Spinal cord (tissue), 10 donors: ENCODE data around the gene CSGALNACT2. TPM values are rescaled to one million over a fixed set of nuclear protein-coding genes. Genes with fewer than 3 reads are reported as not detected.
"Not testable (repeated sequence)": the region's sequence is repeated elsewhere in the genome, so short reads cannot be mapped to it uniquely, and the experiment has no call there.

Source experiments
- DNase-seq, 6 donors: peaks; one replicate each; pipeline versions ENCODE4 v3.0.0 to v3.0.0-alpha.2; 2013 to 2015; ENCODE audit warnings: low spot score in 6 of 6, low read depth in 4 of 6
- H3K27ac ChIP-seq: one replicate; pipeline ENCODE4 v1.5.1; 2013; ENCODE audit warnings: low read depth, low read length, control low read depth
- H3K27me3 ChIP-seq: one replicate; pipeline ENCODE4 v1.6.1; 2013; ENCODE audit warnings: low read length; ENCODE audit not compliant: control insufficient read depth, insufficient read depth
- H3K36me3 ChIP-seq: one replicate; pipeline ENCODE4 v1.6.1; 2013; ENCODE audit warnings: low read length; ENCODE audit not compliant: control insufficient read depth, insufficient read depth
- H3K4me1 ChIP-seq: one replicate; pipeline ENCODE4 v1.6.1; 2013; ENCODE audit warnings: low read length; ENCODE audit not compliant: control insufficient read depth, insufficient read depth
- H3K4me3 ChIP-seq: one replicate; pipeline ENCODE4 v1.5.1; 2013; ENCODE audit warnings: low read depth, low read length, control low read depth
- H3K9me3 ChIP-seq: one replicate; pipeline ENCODE4 v1.6.1; 2013; ENCODE audit warnings: low read length; ENCODE audit not compliant: control insufficient read depth, insufficient read depth
- WGBS: methylation state at CpG from one replicate; pipeline ENCODE4 v1.1.5; 2013; ENCODE audit warnings: missing lambda C conversion rate; ENCODE audit not compliant: insufficient coverage; 5-methylcytosine and 5-hydroxymethylcytosine counted together
- long read RNA-seq, 4 donors: transcript quantifications; one replicate each; lab custom pipeline, GENCODE V29; 2026
- polyA plus RNA-seq, 2 donors: library from polyadenylated mRNA; unstranded; fragments of 120-200 nt; gene quantifications; one replicate each; pipeline ENCODE4 v1.2.1, GENCODE V29; 2013; ENCODE audit not compliant: insufficient read length in 2 of 2
- total RNA-seq, 2 donors: library from RNA; depleted of rRNA in 1 of 2; stranded (reverse); fragments of 120-200 nt in 1 of 2; fragments of >200 nt in 1 of 2; gene quantifications; one replicate each; pipeline versions ENCODE4 v1.2.3 to v1.2.4, GENCODE V29; 2013 to 2014
- donor health status: healthy.

CSGALNACT2 gene, protein sequence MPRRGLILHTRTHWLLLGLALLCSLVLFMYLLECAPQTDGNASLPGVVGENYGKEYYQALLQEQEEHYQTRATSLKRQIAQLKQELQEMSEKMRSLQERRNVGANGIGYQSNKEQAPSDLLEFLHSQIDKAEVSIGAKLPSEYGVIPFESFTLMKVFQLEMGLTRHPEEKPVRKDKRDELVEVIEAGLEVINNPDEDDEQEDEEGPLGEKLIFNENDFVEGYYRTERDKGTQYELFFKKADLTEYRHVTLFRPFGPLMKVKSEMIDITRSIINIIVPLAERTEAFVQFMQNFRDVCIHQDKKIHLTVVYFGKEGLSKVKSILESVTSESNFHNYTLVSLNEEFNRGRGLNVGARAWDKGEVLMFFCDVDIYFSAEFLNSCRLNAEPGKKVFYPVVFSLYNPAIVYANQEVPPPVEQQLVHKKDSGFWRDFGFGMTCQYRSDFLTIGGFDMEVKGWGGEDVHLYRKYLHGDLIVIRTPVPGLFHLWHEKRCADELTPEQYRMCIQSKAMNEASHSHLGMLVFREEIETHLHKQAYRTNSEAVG
- 10 to 100 TPM; 14.6 to 28.8 TPM for total RNA-seq
- polyA plus RNA-seq = 10 to 100 TPM; 18.5 to 20.1 TPM
- long read RNA-seq, donor 1, partial matches to known transcripts = 0 of 4 reads
- long read RNA-seq, donor 1, other reads (novel, unspliced or antisense) = 0 of 4 reads
- long read RNA-seq, donor 2 = 0 reads
- long read RNA-seq, donor 3, partial matches to known transcripts = 0 of 4 reads
- long read RNA-seq, donor 3, other reads (novel, unspliced or antisense) = 0 of 4 reads
- long read RNA-seq, donor 4, partial matches to known transcripts = 34 of 34 reads
- long read RNA-seq, donor 4, other reads (novel, unspliced or antisense) = 0 of 34 reads

- no peaks in the 10 kb centered on the region for H3K9me3 ChIP-seq
- no peaks in the 10 kb centered on the region for H3K36me3 ChIP-seq
- peak within 1 kb of the TSS; percentile 94 for H3K27ac ChIP-seq
- H3K4me1 ChIP-seq = peaks cover 12% of the 10 kb centered on the region
- peak within 1 kb of the TSS; percentile 64 for H3K4me3 ChIP-seq
- under 1% methylated on average over 85 of the region's 93 CpGs for WGBS
- peak; percentile 58 to 97 (median 87) for DNase-seq
- no peaks in the 10 kb centered on the region for H3K27me3 ChIP-seq
Observed at GRCh38 chr10:43138021-43138756, at the start of gene CSGALNACT2. CSGALNACT2 (plus strand) TSS chr10:43138445; CDS start chr10:43155150, 16,705 bp downstream.

GRCh38 chr10:43089519-43089918 lies 48.7 kb upstream of the CSGALNACT2 start:
- WGBS = 87% methylated on average over 8 of the region's 10 CpGs
- no peak overlapping the region for H3K27ac ChIP-seq
- no peaks in the 10 kb centered on the region for H3K4me1 ChIP-seq
- no peaks in the 10 kb centered on the region for H3K36me3 ChIP-seq
- no peaks in the 10 kb centered on the region for H3K27me3 ChIP-seq
- no peaks in the 10 kb centered on the region for H3K9me3 ChIP-seq
- DNase-seq = no peak
- H3K4me3 ChIP-seq = no peak overlapping the region

- no peak overlapping the region for H3K4me3 ChIP-seq
- no peaks in the 10 kb centered on the region for H3K36me3 ChIP-seq
- no peaks in the 10 kb centered on the region for H3K4me1 ChIP-seq
- H3K27ac ChIP-seq = no peak overlapping the region
- 69% methylated on average over 7 of the region's 8 CpGs for whole genome bisulfite sequencing
- no peaks in the 10 kb centered on the region for H3K9me3 ChIP-seq
- DNase-seq = no peak
- H3K27me3 ChIP-seq = no peaks in the 10 kb centered on the region
Observed at GRCh38 chr10:43090188-43090587, 48.1 kb upstream of the CSGALNACT2 start.

DNA sequence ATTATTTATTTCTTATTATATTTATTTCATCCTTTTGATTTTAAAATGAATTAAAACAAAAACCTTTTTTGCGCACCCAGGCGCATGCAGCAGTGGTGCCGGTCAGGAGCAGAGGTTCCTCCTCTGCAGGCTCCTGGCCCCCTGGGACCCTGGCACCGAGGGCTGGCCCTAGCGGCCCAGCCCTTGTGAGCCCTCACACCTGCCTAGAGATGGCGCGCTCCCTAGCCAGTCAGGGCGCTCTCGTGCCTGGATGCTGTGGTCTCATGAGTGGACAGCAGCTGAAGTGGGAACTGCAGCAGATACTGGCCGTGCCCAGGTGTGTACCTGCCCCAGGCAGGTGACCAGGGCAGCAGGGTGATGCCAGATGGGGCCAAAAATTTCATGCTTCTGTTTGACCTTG lies 47.6 kb upstream of the CSGALNACT2 start:
- 90% methylated on average over 10 of the region's 10 CpGs for WGBS

GRCh38 chr10:43091846-43092245 lies 46.4 kb upstream of the CSGALNACT2 start:
- Histone ChIP-seq H3K27ac (no peak overlapping the region), H3K4me3 (no peak overlapping the region), H3K36me3 (no peaks in the 10 kb centered on the region), H3K9me3 (no peaks in the 10 kb centered on the region), H3K4me1 (no peaks in the 10 kb centered on the region), H3K27me3 (no peaks in the 10 kb centered on the region)
- DNase-seq = no peak
- no CpG with 5 or more reads among the region's 3 CpGs for WGBS

More for the DNA sequence above, 47.6 kb upstream of the CSGALNACT2 start:
- DNase-seq = no peak
- Histone ChIP-seq H3K9me3 (no peaks in the 10 kb centered on the region), H3K4me3 (no peak overlapping the region), H3K4me1 (no peaks in the 10 kb centered on the region), H3K27ac (no peak overlapping the region), H3K36me3 (no peaks in the 10 kb centered on the region), H3K27me3 (no peaks in the 10 kb centered on the region)

DNA sequence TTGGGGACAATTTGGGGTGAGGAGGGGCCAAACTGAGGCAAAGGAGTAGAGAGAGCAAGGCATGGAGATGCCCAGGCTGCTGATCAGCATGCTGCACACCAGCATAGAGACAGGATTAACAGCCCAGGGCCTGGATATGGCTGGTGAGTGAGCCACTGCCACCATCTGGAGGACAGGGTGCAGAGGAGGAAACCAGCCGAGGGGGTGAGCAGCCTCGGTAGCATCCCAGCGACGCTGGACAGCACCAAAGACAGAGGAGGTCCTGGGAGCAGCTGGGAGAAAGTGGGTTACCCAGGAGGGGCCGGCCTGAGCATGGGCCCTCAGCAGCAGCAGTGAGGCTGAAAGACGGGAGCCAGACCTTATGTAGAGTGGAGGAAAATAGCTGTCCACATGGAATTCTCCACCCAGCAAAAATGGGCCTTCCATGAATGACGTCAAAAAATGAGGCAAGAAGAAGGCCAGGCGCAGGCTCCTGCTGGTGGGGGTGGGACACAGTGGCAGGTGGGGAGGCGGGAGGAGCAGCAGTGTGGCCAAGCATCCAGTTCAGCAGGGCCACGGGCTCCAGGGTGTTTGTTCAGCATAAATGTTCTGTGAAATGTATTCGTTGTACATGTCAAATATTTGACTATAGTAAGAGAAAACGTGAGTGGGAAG lies 44.7 kb upstream of the CSGALNACT2 start:
- WGBS = 51% methylated on average over 12 of the region's 12 CpGs
- Histone ChIP-seq H3K36me3 (no peaks in the 10 kb centered on the region), H3K27ac (no peak overlapping the region), H3K9me3 (no peaks in the 10 kb centered on the region), H3K27me3 (no peaks in the 10 kb centered on the region), H3K4me3 (no peak overlapping the region), H3K4me1 (no peaks in the 10 kb centered on the region)
- peak in 2 of 6 donors; percentile 25 to 77 for DNase-seq

GRCh38 chr10:43094085-43094484 lies 44.2 kb upstream of the CSGALNACT2 start:
- Histone ChIP-seq H3K9me3 (no peaks in the 10 kb centered on the region), H3K4me3 (no peak overlapping the region), H3K27ac (no peak overlapping the region), H3K27me3 (no peaks in the 10 kb centered on the region), H3K4me1 (no peaks in the 10 kb centered on the region), H3K36me3 (no peaks in the 10 kb centered on the region)
- WGBS = 71% methylated on average over 9 of the region's 9 CpGs
- DNase-seq = no peak

DNA sequence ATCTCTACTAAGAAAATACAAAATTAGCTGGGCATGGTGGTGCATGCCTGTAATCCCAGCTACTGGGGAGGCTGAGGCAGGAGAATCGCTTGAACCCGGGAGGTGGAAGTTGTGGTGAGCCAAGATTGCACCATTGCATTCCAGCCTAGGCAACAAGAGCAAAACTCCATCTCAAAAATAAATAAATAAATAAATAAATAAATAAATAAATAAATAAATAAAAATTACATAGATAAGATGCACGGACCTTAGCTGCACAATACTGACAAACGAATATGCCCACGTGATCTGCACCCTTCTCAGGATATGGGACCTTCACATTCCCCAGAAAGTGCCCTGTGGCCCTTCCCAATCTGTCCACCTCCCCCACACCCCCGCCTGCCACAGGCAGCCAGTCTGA lies 38.9 kb upstream of the CSGALNACT2 start:
- not testable (repeated sequence) for H3K27ac ChIP-seq, H3K9me3 ChIP-seq, H3K4me1 ChIP-seq, H3K27me3 ChIP-seq, H3K4me3 ChIP-seq, DNase-seq
- 100% methylated on average over 2 of the region's 6 CpGs for WGBS
- H3K36me3 ChIP-seq = peaks cover 18% of the 10 kb centered on the region

GRCh38 chr10:43099928-43100327 lies 38.3 kb upstream of the CSGALNACT2 start:
- 70% methylated on average over 1 of the region's 4 CpGs for WGBS
- no peaks in the 10 kb centered on the region for H3K9me3 ChIP-seq
- no peak overlapping the region for H3K27ac ChIP-seq
- H3K4me1 ChIP-seq = peaks cover 7% of the 10 kb centered on the region
- no peak for DNase-seq
- H3K4me3 ChIP-seq = no peak overlapping the region
- peaks cover 3% of the 10 kb centered on the region for H3K27me3 ChIP-seq
- H3K36me3 ChIP-seq = peaks cover 18% of the 10 kb centered on the region
